AG20443 (cell line): ENCODE measurements around the gene C21orf58.

Source experiments
- DNase-seq: peaks from one replicate; pipeline ENCODE4 v3.0.0; 2012; ENCODE audit warnings: low spot score, mixed read lengths

The C21orf58 gene

DNA sequence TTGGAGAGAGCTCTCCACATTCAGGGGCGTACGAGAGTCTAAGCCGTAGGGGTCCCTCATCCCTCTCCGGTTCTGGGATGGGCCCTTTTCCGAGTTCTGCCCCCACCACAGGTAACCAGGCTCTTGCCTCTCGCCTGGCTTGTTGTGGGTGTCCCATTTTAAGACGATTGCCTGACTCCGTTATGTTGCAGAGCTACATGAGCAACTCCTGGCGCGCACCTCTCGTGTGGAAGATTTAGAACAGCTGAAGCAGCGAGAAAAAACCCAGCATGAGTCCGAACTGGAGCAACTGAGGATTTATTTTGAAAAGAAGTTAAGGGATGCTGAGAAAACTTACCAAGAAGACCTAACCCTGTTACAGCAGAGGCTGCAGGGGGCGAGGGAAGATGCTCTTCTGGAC is 29.2 kb upstream of the C21orf58 start:
- DNase-seq = no peak

DNA sequence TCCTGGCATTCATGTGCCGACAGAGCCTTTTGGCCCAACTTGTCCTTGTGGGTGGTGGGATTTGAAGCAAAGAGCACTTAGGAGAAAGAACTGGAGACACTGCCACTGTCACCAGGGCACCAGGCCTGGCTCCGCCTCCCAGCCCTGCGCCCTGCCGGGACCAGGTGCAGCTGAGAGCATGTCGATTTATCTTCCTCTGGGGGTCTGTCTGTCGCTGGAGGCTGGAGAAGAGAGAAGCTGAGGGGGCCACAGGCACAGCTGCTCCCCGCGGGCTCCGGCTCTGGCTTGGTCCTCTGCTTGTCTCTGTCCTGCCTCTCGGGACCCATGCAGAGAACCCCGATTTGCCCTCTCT is 28.5 kb upstream of the C21orf58 start:
- DNase-seq = no peak

- DNase-seq = no peak
Observed at GRCh38 chr21:46351476-46352163, 27.9 kb upstream of the C21orf58 start.

GRCh38 chr21:46350981-46351380 is 27.3 kb upstream of the C21orf58 start:
- DNase-seq = no peak

DNA sequence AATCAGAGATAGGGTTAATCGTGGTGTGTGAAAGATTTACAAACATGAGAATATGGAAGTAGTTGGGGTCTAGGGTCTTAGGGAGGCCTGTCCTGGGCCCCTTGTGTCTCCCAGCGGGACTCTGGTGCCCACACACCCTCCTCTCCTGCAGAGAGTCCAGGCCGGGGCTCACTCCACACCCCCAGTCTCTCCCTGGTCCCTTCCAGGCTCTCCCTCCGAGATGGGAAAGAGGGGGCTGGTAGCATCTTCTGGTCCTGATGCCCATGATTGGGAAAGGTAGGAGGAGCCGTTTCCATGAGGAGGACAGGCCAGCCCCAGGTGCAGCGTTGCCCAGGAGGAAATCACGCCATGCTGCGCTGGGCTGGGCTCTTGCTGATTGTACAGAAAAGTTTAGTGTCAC is 26.9 kb upstream of the C21orf58 start:
- DNase-seq = no peak

- DNase-seq = no peak
Observed at GRCh38 chr21:46349134-46349760, 25.6 kb upstream of the C21orf58 start.

- DNase-seq = no peak
Observed at GRCh38 chr21:46347791-46348381, 24.2 kb upstream of the C21orf58 start.

GRCh38 chr21:46347203-46347550 is 23.5 kb upstream of the C21orf58 start:
- DNase-seq = no peak

GRCh38 chr21:46346296-46347202 is 22.9 kb upstream of the C21orf58 start:
- no peak for DNase-seq

GRCh38 chr21:46345861-46346260 is 22.2 kb upstream of the C21orf58 start:
- no peak for DNase-seq

GRCh38 chr21:46344219-46344915 is 20.7 kb upstream of the C21orf58 start:
- no peak for DNase-seq

DNA sequence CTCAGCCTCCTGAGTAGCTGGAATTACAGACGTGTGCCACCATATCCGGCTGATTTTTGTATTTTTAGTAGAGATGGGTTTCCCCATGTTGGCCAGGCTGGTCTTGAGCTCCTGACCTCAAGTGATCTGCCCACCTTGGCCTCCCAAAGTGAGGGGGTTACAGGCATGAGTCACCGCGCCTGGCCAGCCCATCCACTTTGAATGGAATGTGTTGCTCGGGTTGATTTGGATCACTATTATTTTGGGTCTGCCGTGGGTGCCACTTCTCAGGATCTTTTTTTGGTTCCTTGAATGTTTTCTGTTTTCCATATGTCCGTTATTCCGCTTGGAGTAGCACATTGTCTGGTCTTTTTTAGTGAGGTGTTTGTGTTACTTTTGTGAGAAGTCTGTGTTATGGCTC is 17.3 kb upstream of the C21orf58 start:
- DNase-seq = no peak

GRCh38 chr21:46336603-46337002 is 12.9 kb upstream of the C21orf58 start:
- no peak for DNase-seq

DNA sequence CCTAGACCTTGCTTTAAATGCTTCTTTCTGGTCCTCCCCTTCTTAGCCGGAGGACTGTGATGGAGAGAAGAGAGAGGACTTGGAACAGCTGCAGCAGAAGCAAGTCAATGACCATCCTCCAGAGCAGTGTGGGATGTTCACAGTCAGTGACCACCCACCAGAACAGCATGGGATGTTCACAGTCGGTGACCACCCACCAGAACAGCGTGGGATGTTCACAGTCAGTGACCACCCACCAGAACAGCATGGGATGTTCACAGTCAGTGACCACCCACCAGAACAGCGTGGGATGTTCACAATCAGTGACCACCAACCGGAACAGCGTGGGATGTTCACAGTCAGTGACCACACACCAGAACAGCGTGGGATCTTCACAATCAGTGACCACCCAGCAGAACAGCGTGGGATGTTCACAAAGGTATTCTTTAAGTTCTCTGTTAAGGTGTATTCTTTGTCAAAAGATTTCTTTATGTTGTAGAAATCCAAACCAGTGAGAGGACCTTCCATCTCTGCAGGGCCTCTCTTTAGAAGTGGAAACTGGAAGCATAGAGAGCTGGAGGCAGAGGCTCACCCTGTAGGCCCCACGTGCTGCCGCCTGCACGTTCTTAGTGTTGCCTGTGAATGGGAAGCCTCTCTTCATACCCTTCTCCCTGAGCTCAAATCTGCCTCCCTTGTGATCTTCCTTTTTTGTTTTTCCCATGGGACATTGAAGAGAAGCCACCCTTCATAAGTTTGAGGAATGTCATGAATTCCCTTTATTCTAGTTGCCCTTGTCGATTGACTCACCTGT is 10.9 kb upstream of the C21orf58 start:
- DNase-seq = no peak

- DNase-seq = no peak
Observed at GRCh38 chr21:46329796-46330195, 6.1 kb upstream of the C21orf58 start.

GRCh38 chr21:46328151-46328550 is 4.5 kb upstream of the C21orf58 start:
- DNase-seq = no peak

- DNase-seq = no peak
Observed at GRCh38 chr21:46327711-46328110, 4.0 kb upstream of the C21orf58 start.

DNA sequence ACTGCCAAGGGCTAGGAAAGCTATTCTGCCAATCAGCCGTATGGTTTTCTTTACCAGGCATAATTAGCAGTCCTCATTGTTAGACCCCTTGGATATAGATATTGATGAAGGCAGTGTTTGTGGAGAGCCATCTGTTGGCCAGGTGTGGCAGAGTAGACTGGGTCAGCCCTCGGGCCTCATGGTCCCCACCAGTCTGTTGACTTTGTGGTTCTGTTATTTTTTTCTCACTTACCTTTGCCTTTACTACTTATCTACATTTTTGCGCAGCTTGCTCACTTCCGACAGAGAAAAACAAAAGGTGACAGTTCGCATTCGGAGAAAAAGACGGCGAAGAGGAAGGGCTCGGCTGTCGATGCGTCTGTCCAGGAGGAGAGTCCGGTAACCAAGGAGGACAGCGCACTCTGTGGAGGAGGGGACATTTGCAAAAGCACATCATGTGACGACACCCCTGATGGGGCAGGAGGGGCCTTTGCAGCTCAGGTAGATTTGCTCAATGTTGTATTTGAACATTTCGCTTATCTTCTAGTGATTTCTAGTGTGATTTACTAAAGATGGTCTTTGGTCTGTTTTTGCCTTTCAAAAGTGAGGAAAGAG is 2.5 kb upstream of the C21orf58 start:
- no peak for DNase-seq

GRCh38 chr21:46325073-46325912 is 1.6 kb upstream of the C21orf58 start:
- DNase-seq = peak; percentile 60
